ENCODE results near the gene TMEM30B. TPM values are rescaled to one million over a fixed set of nuclear protein-coding genes. Genes with fewer than 3 reads are reported as not detected.

The TMEM30B gene
- total and polyA plus RNA-seq, 2 experiments from 2014 or later, result 18.2 to 19.3 TPM

DNA sequence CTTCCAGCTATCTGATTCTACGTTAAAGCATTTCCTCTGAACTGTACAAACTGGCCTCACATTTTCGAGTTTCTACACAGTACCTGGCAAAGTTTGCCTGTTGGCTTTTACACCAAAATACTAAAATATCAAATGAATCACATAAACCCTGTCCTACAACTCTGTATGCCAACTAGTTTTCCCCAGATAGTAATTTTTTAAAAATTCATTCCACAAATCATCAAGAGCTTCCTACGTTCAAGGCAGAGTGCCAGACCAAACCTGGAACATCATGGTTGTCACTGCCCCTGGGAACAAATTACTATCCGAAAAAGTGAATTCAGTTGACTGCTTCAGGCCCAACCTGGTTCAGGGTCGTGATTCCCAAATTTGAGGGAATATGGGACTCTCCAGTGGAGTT lies 2.1 kb downstream of the TMEM30B start:
- Histone ChIP-seq H3K79me2 (peaks cover 15% of the 10 kb centered on the region), H3K27ac (peak overlapping the region; percentile 32), H2AFZ (no peak overlapping the region), H3K4me1 (ENCODE audit: insufficient read depth) (peaks cover 10% of the 10 kb centered on the region), H3K4me2 (peak overlapping the region; percentile 83), H3K4me3 (no peak overlapping the region), H3K27me3 (no peaks in the 10 kb centered on the region), H3K9me2 (replicated peaks; ENCODE audit: insufficient read depth) (no peaks in the 10 kb centered on the region), H3K9me3 (ENCODE audit: low read depth) (no peaks in the 10 kb centered on the region), H4K20me1 (ENCODE audit: insufficient read depth, poor library complexity, severe bottlenecking) (no peaks in the 10 kb centered on the region), H3K36me3 (replicated peaks; ENCODE audit: insufficient read depth, low read depth) (no peaks in the 10 kb centered on the region)
- WGBS (ENCODE audit: low lambda C conversion rate, missing lambda C conversion rate), result 72% methylated on average over 5 of the region's 5 CpGs
- no peak for DNase-seq (ENCODE audit: low spot score)
- TF ChIP-seq, protein P1, sequence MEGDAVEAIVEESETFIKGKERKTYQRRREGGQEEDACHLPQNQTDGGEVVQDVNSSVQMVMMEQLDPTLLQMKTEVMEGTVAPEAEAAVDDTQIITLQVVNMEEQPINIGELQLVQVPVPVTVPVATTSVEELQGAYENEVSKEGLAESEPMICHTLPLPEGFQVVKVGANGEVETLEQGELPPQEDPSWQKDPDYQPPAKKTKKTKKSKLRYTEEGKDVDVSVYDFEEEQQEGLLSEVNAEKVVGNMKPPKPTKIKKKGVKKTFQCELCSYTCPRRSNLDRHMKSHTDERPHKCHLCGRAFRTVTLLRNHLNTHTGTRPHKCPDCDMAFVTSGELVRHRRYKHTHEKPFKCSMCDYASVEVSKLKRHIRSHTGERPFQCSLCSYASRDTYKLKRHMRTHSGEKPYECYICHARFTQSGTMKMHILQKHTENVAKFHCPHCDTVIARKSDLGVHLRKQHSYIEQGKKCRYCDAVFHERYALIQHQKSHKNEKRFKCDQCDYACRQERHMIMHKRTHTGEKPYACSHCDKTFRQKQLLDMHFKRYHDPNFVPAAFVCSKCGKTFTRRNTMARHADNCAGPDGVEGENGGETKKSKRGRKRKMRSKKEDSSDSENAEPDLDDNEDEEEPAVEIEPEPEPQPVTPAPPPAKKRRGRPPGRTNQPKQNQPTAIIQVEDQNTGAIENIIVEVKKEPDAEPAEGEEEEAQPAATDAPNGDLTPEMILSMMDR (IDR thresholded peaks at IDR 0.05; ENCODE audit: poor library complexity), result no peak
- TF ChIP-seq EZH2 (IDR thresholded peaks at IDR 0.05; ENCODE audit: borderline replicate concordance), result no peak
- no peak for TF ChIP-seq EZH2phosphoT487 (IDR thresholded peaks at IDR 0.05; ENCODE audit: low read depth, severe bottlenecking, unreplicated experiment)

DNA sequence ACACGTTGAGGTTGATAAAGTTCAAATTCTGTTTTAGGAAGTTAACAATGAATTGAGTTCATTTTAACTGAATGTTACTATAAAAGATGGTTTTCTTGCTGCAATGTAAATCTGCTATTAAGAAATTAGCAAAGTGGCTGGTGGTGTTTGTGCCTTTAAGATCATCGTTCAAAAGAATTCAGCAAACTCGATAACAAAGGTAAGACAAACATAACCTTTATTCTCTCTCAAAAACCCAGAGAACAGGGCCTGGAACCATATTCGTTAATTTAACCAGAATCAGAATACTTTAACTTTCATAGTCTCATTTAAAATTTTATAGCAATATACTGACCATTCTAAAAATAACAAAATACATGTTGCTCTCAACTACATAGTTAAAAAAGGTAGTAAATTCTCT lies 3.4 kb downstream of the TMEM30B start:
- Histone ChIP-seq H2AFZ (no peak overlapping the region), H3K4me3 (no peak overlapping the region), H3K4me1 (ENCODE audit: insufficient read depth) (peaks cover 10% of the 10 kb centered on the region), H4K20me1 (ENCODE audit: insufficient read depth, poor library complexity, severe bottlenecking) (no peaks in the 10 kb centered on the region), H3K36me3 (replicated peaks; ENCODE audit: insufficient read depth, low read depth) (no peaks in the 10 kb centered on the region), H3K27ac (no peak overlapping the region), H3K4me2 (peak overlapping the region; percentile 83), H3K9me2 (replicated peaks; ENCODE audit: insufficient read depth) (no peaks in the 10 kb centered on the region), H3K79me2 (peaks cover 15% of the 10 kb centered on the region), H3K9me3 (ENCODE audit: low read depth) (no peaks in the 10 kb centered on the region), H3K27me3 (no peaks in the 10 kb centered on the region)
- WGBS (ENCODE audit: low lambda C conversion rate, missing lambda C conversion rate), result 60% methylated on average over 4 of the region's 4 CpGs
- no peak for DNase-seq (ENCODE audit: low spot score)
- no peak for TF ChIP-seq EZH2phosphoT487 (IDR thresholded peaks at IDR 0.05; ENCODE audit: low read depth, severe bottlenecking, unreplicated experiment)
- TF ChIP-seq, protein P1 (IDR thresholded peaks at IDR 0.05; ENCODE audit: poor library complexity), result no peak
- TF ChIP-seq EZH2 (IDR thresholded peaks at IDR 0.05; ENCODE audit: borderline replicate concordance), result no peak

- no peak overlapping the region for H2AFZ ChIP-seq
Measured at GRCh38 chr14:61277232-61277631, 3.9 kb downstream of the TMEM30B start.

More at GRCh38 chr14:61277232-61277631, 3.9 kb downstream of the TMEM30B start:
- Histone ChIP-seq H3K79me2 (peaks cover 15% of the 10 kb centered on the region), H4K20me1 (ENCODE audit: insufficient read depth, poor library complexity, severe bottlenecking) (no peaks in the 10 kb centered on the region), H3K9me3 (ENCODE audit: low read depth) (no peaks in the 10 kb centered on the region), H3K4me1 (ENCODE audit: insufficient read depth) (peaks cover 10% of the 10 kb centered on the region), H3K9me2 (replicated peaks; ENCODE audit: insufficient read depth) (no peaks in the 10 kb centered on the region), H3K36me3 (replicated peaks; ENCODE audit: insufficient read depth, low read depth) (no peaks in the 10 kb centered on the region), H3K27me3 (no peaks in the 10 kb centered on the region), H3K4me3 (no peak overlapping the region), H3K4me2 (peak overlapping the region; percentile 83), H3K27ac (no peak overlapping the region)
- TF ChIP-seq EZH2phosphoT487 (IDR thresholded peaks at IDR 0.05; ENCODE audit: low read depth, severe bottlenecking, unreplicated experiment) (no peak), EZH2 (IDR thresholded peaks at IDR 0.05; ENCODE audit: borderline replicate concordance) (no peak)
- TF ChIP-seq, protein P1 (IDR thresholded peaks at IDR 0.05; ENCODE audit: poor library complexity), result no peak
- WGBS (ENCODE audit: low lambda C conversion rate, missing lambda C conversion rate), result 32% methylated on average over 1 of the region's 1 CpG
- no peak for DNase-seq (ENCODE audit: low spot score)

Measured in hepatocyte (in vitro differentiated cells).